Common myeloid progenitor, CD34-positive (primary cell): ENCODE measurements around the gene FBN1.

ENCODE experiments used
- CTCF ChIA-PET: fragments of 350-600 bp; sonication (Branson Sonifier 250); formaldehyde crosslinking; loops from one replicate; lab custom pipeline; 2021; ENCODE audit warnings: antibody characterized with exemption; lab: Charles Lee
- POLR2A ChIA-PET: fragments of 350-600 bp; sonication (Branson Sonifier 250); formaldehyde crosslinking; loops from one replicate; lab custom pipeline; 2021; ENCODE audit warnings: antibody characterized with exemption; lab: Charles Lee
- DNase-seq, 3 donors: peaks; one replicate each; pipeline versions ENCODE4 v3.0.0 to v3.0.0-alpha.2; 2013
- H3K27ac ChIP-seq, 2 experiments: 1 replicate in 1 of 2; 2 replicates in 1 of 2; pipeline ENCODE4 v1.7.0; 2013; ENCODE audit warnings: inconsistent platforms in 2 of 2, low read length in 2 of 2, mild to moderate bottlenecking in 2 of 2, low read depth in 1 of 2, moderate library complexity in 1 of 2; ENCODE audit not compliant: severe bottlenecking in 2 of 2, insufficient read depth in 1 of 2, poor library complexity in 1 of 2
- H3K27me3 ChIP-seq, 5 experiments: replicated peaks in 2 of 5; 1 replicate in 3 of 5; 2 replicates in 2 of 5; pipeline versions ENCODE4 v1.6.1 to v1.7.0; 2013; ENCODE audit warnings: low read length in 4 of 5, mild to moderate bottlenecking in 2 of 5, moderate library complexity in 2 of 5, inconsistent platforms in 1 of 5; ENCODE audit not compliant: insufficient read depth in 5 of 5, control insufficient read depth in 4 of 5
- H3K36me3 ChIP-seq, 4 experiments: 1 replicate in 2 of 4; 2 replicates in 2 of 4; pipeline versions ENCODE4 v1.6.1 to v1.7.0; 2013; ENCODE audit warnings: low read length in 3 of 4, control low read depth in 1 of 4, mild to moderate bottlenecking in 1 of 4; ENCODE audit not compliant: control insufficient read depth in 4 of 4, insufficient read depth in 4 of 4
- H3K4me1 ChIP-seq, 4 experiments: 1 replicate in 3 of 4; 2 replicates in 1 of 4; pipeline versions ENCODE4 v1.6.1 to v1.7.1; 2013; ENCODE audit warnings: low read length in 3 of 4, mild to moderate bottlenecking in 3 of 4, control low read depth in 1 of 4, inconsistent platforms in 1 of 4, moderate library complexity in 1 of 4; ENCODE audit not compliant: control insufficient read depth in 4 of 4, insufficient read depth in 4 of 4; ENCODE audit errors: control extremely low read depth in 1 of 4
- H3K4me3 ChIP-seq, 7 experiments: 1 replicate in 4 of 7; 2 replicates in 3 of 7; pipeline versions ENCODE4 v1.5.1 to v1.7.0; 2013; ENCODE audit warnings: mild to moderate bottlenecking in 7 of 7, low read length in 6 of 7, moderate library complexity in 6 of 7, inconsistent platforms in 2 of 7, low read depth in 2 of 7, control low read depth in 1 of 7; ENCODE audit not compliant: insufficient read depth in 4 of 7, control insufficient read depth in 1 of 7; ENCODE audit errors: extremely low read depth in 1 of 7
- H3K9me3 ChIP-seq, 5 experiments: 1 replicate in 4 of 5; 2 replicates in 1 of 5; pipeline versions ENCODE4 v1.6.1 to v1.7.1; 2013; ENCODE audit warnings: low read length in 4 of 5, mild to moderate bottlenecking in 2 of 5, inconsistent platforms in 1 of 5, low read depth in 1 of 5, moderate library complexity in 1 of 5; ENCODE audit not compliant: control insufficient read depth in 4 of 5, insufficient read depth in 2 of 5; ENCODE audit errors: control extremely low read depth in 1 of 5
- WGBS: methylation state at CpG from one replicate; pipeline ENCODE4 v1.1.5; 2013; ENCODE audit not compliant: insufficient coverage; 5-methylcytosine and 5-hydroxymethylcytosine counted together

Gene FBN1

GRCh38 chr15:48540756-48541155, 104.8 kb downstream of the FBN1 start:
- Histone ChIP-seq H3K27me3 (no peaks in the 10 kb centered on the region), H3K4me3 (no peak overlapping the region), H3K4me1 (peaks cover 0 to 5% (median 3%) of the 10 kb centered on the region in 4 experiments), H3K27ac (no peak overlapping the region), H3K36me3 (no peaks in the 10 kb centered on the region), H3K9me3 (peaks cover 0 to 3% (median 0%) of the 10 kb centered on the region in 5 experiments)
- ChIA-PET POLR2A (no interaction called here), CTCF (no interaction called here)
- DNase-seq: no peak
- no CpG with 5 or more reads among the region's 2 CpGs for whole genome bisulfite sequencing

- ChIA-PET POLR2A (interaction anchor here (0.5 kb wide), 1 partner anchor 52 kb away, joined by 4 read pairs; no protein-coding TSS in a partner anchor), CTCF (no interaction called here)
- H3K4me3 ChIP-seq: no peak overlapping the region
- H3K36me3 ChIP-seq: peaks cover 0 to 3% (median 0%) of the 10 kb centered on the region in 4 experiments
- peaks cover 0 to 5% (median 3%) of the 10 kb centered on the region in 4 experiments for H3K4me1 ChIP-seq
- H3K9me3 ChIP-seq: peaks cover 0 to 3% (median 0%) of the 10 kb centered on the region in 5 experiments
- DNase-seq: no peak
- no peak overlapping the region for H3K27ac ChIP-seq
- no peaks in the 10 kb centered on the region for H3K27me3 ChIP-seq
- 94% methylated on average over 3 of the region's 3 CpGs for WGBS
Observed at GRCh38 chr15:48538941-48539340, 106.6 kb downstream of the FBN1 start.

GRCh38 chr15:48537271-48538113, 108.0 kb downstream of the FBN1 start:
- CTCF ChIA-PET: interaction anchor here (1.1 kb wide), 1 partner anchor 18 kb away, joined by 4 read pairs; no protein-coding TSS in a partner anchor

GRCh38 chr15:48536681-48537091, 108.8 kb downstream of the FBN1 start:
- 17% methylated on average over 1 of the region's 3 CpGs for WGBS
- peaks cover 0 to 3% (median 0%) of the 10 kb centered on the region in 4 experiments for H3K36me3 ChIP-seq
- CTCF ChIA-PET: interaction anchor here (1.1 kb wide), 1 partner anchor 19 kb away, joined by 4 read pairs; no protein-coding TSS in a partner anchor
- H3K27me3 ChIP-seq: no peaks in the 10 kb centered on the region
- peak overlapping the region in 1 of 2 experiments; percentile 56 for H3K27ac ChIP-seq
- no peaks in the 10 kb centered on the region for H3K9me3 ChIP-seq
- DNase-seq: no peak
- POLR2A ChIA-PET: no interaction called here
- no peak overlapping the region for H3K4me3 ChIP-seq
- peaks cover 0 to 5% (median 3%) of the 10 kb centered on the region in 4 experiments for H3K4me1 ChIP-seq

More at GRCh38 chr15:48537271-48538113, 108.0 kb downstream of the FBN1 start:
- H3K27me3 ChIP-seq: no peaks in the 10 kb centered on the region
- H3K36me3 ChIP-seq: peaks cover 0 to 3% (median 0%) of the 10 kb centered on the region in 4 experiments
- peak overlapping the region in 1 of 2 experiments; percentile 56 for H3K27ac ChIP-seq
- no peak overlapping the region for H3K4me3 ChIP-seq
- peaks cover 0 to 5% (median 3%) of the 10 kb centered on the region in 4 experiments for H3K4me1 ChIP-seq
- no peak for DNase-seq
- POLR2A ChIA-PET: no interaction called here
- no peaks in the 10 kb centered on the region for H3K9me3 ChIP-seq
- WGBS: 97% methylated on average over 13 of the region's 16 CpGs

DNA sequence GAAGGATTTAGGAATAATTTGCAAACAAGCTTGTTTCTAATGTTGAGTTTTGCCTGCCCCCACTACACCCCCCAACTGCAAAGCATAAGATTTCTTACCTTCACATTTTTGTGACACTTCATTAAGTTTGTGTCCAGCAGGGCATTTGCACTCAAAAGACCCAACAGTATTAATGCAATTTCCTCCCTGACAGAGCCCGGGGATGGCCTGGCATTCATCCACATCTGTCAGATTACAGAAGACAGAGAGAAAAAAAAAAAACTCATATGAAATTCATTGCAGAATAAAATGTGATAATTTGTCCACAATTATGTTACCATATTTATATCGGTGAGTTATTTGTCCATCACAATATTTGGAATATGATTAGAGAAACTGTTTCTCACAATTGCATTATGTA, 111.5 kb downstream of the FBN1 start:
- ChIA-PET CTCF (no interaction called here), POLR2A (no interaction called here)
- no peaks in the 10 kb centered on the region for H3K27me3 ChIP-seq
- H3K9me3 ChIP-seq: no peaks in the 10 kb centered on the region
- no peak for DNase-seq
- peaks cover 0 to 3% (median 0%) of the 10 kb centered on the region in 4 experiments for H3K36me3 ChIP-seq
- H3K4me1 ChIP-seq: peaks cover 0 to 5% (median 3%) of the 10 kb centered on the region in 4 experiments
- no peak overlapping the region for H3K27ac ChIP-seq
- no peak overlapping the region for H3K4me3 ChIP-seq
- no CpG with 5 or more reads among the region's 2 CpGs for WGBS

DNA sequence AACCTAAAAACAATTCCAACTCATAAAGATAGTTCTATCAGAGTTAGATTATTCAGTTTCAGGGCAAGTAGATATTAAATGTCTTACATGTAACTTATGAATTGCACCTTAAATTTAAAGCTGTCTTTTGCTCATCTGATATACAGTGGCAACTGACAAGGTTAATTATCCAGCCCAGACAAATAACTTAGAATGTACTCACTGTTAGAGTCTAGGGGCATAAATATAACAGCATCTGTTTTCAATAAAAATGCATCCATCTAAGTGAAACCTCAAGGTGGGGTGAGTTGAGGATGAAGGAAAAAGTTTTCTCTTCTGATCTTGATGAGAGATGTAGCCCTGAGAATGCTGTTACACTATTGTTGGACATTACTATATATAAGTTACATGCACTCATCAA, 112.6 kb downstream of the FBN1 start:
- H3K9me3 ChIP-seq: no peaks in the 10 kb centered on the region
- ChIA-PET CTCF (no interaction called here), POLR2A (no interaction called here)
- no peaks in the 10 kb centered on the region for H3K27me3 ChIP-seq
- H3K36me3 ChIP-seq: peaks cover 0 to 3% (median 0%) of the 10 kb centered on the region in 4 experiments
- no peak for DNase-seq
- H3K4me1 ChIP-seq: peaks cover 0 to 5% (median 3%) of the 10 kb centered on the region in 4 experiments
- no peak overlapping the region for H3K4me3 ChIP-seq
- H3K27ac ChIP-seq: no peak overlapping the region

DNA sequence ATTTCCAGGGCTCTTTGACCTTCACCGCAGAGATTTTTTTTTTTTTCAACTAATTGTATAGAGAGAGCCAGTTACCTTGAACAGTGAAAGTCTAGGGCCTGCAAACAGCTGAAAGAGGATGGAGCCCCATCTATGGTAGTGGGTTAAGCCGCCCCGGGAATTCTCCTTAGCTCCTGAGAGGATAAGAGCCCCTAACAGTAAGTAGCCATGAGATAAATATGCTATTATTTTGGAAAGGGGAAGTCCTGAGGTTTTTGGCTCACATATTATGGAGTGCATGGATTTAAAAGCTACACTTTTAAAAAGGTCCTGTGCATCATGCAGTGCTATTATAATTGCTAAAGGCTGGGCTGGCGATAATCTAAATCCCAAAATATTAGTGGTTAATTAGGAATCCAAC, 115.0 kb downstream of the FBN1 start:
- ChIA-PET POLR2A (no interaction called here), CTCF (no interaction called here)
- H3K9me3 ChIP-seq: no peaks in the 10 kb centered on the region
- H3K36me3 ChIP-seq: peaks cover 0 to 3% (median 0%) of the 10 kb centered on the region in 4 experiments
- WGBS: 98% methylated on average over 4 of the region's 4 CpGs
- no peak overlapping the region for H3K4me3 ChIP-seq
- no peaks in the 10 kb centered on the region for H3K27me3 ChIP-seq
- no peak overlapping the region for H3K27ac ChIP-seq
- DNase-seq: no peak
- H3K4me1 ChIP-seq: no peaks in the 10 kb centered on the region
